NCI-H82 treated with DMSO at 0.1 percent for 48 hours (cell line): Measurements from ENCODE around the gene RPS27L.
"Not testable (repeated sequence)": the region's sequence is repeated elsewhere in the genome, so short reads cannot be mapped to it uniquely, and the experiment has no call there.

Experiments used
- DNase-seq: peaks from one replicate; lab custom pipeline; 2025; ENCODE audit not compliant: unreplicated experiment; lab: John Stamatoyannopoulos, UW

RPS27L gene

DNA sequence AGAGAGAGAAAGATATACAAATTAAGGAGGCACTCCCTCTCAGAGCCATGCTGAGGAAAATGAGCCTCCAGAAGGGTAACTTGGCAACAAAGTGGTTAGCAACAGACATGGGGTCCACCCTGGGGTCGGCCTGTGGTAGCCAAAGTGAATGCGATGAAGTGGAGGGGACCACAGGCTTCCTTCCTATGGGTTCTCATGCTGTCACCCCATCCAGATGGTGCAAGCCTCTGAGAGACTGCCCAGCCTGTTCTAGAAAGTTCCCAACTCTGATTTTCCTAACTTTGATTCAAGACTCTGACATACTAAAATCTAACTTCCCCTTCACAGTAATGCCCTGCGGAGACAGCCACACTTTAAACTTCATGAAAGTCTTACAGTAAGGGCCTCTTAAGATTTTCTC lies 53.9 kb downstream of the RPS27L start:
- no peak for DNase-seq

GRCh38 chr15:63099581-63099980 lies 57.7 kb downstream of the RPS27L start:
- DNase-seq: not testable (repeated sequence)

- DNase-seq: not testable (repeated sequence)
These were observed 58.4 kb downstream of the RPS27L start for GRCh38 chr15:63098901-63099300.
